ENCODE data around the gene DRGX.

The DRGX gene

GRCh38 chr10:49356181-49356580 is 39.7 kb downstream of the DRGX start:
- POLR2A ChIA-PET: no interaction called here
- TF ChIP-seq CTBP1 (IDR thresholded peaks at IDR 0.05; ENCODE audit: borderline replicate concordance): no peak
- no peak for TF ChIP-seq ARNT (IDR thresholded peaks at IDR 0.05)
- TF ChIP-seq ELF4 (IDR thresholded peaks at IDR 0.05): no peak
- no peak for TF ChIP-seq SUZ12 (IDR thresholded peaks at IDR 0.05)
- TF ChIP-seq HDGF (IDR thresholded peaks at IDR 0.05; ENCODE audit: borderline replicate concordance): no peak
- no peak for TF ChIP-seq TARDBP (IDR thresholded peaks at IDR 0.05)
- TF ChIP-seq ZNF384 (IDR thresholded peaks at IDR 0.05): no peak
- no peak for TF ChIP-seq FOXM1 (IDR thresholded peaks at IDR 0.05; ENCODE audit: borderline replicate concordance)
- no peak for TF ChIP-seq BHLHE40 (IDR thresholded peaks at IDR 0.05; ENCODE audit: borderline replicate concordance)
- no peak for TF ChIP-seq L3MBTL2 (conservative IDR thresholded peaks at IDR 0.05)
- TF ChIP-seq LEF1 (IDR thresholded peaks at IDR 0.05; ENCODE audit: borderline replicate concordance): no peak
- TF ChIP-seq NFRKB (IDR thresholded peaks at IDR 0.05): no peak
- no peak for TF ChIP-seq PKNOX1 (IDR thresholded peaks at IDR 0.05)
- no peak for TF ChIP-seq FOXK2 (IDR thresholded peaks at IDR 0.05)
- TF ChIP-seq SP1 (IDR thresholded peaks at IDR 0.05): no peak
- no peak for TF ChIP-seq FOXA1 (IDR thresholded peaks at IDR 0.05)
- DNase-seq (ENCODE audit: extremely low spot score): no peak
- CTCF ChIA-PET: no interaction called here

GRCh38 chr10:49355221-49355620 is 40.7 kb downstream of the DRGX start:
- no peak for TF ChIP-seq TARDBP (IDR thresholded peaks at IDR 0.05)
- no peak for TF ChIP-seq FOXK2 (IDR thresholded peaks at IDR 0.05)
- no peak for TF ChIP-seq SUZ12 (IDR thresholded peaks at IDR 0.05)
- no peak for TF ChIP-seq ARNT (IDR thresholded peaks at IDR 0.05)
- no peak for TF ChIP-seq CTBP1 (IDR thresholded peaks at IDR 0.05; ENCODE audit: borderline replicate concordance)
- no peak for TF ChIP-seq SP1 (IDR thresholded peaks at IDR 0.05)
- no peak for TF ChIP-seq ZNF384 (IDR thresholded peaks at IDR 0.05)
- TF ChIP-seq NFRKB (IDR thresholded peaks at IDR 0.05): no peak
- TF ChIP-seq LEF1 (IDR thresholded peaks at IDR 0.05; ENCODE audit: borderline replicate concordance): no peak
- TF ChIP-seq FOXM1 (IDR thresholded peaks at IDR 0.05; ENCODE audit: borderline replicate concordance): no peak
- TF ChIP-seq BHLHE40 (IDR thresholded peaks at IDR 0.05; ENCODE audit: borderline replicate concordance): no peak
- TF ChIP-seq L3MBTL2 (conservative IDR thresholded peaks at IDR 0.05): no peak
- no peak for TF ChIP-seq PKNOX1 (IDR thresholded peaks at IDR 0.05)
- TF ChIP-seq HDGF (IDR thresholded peaks at IDR 0.05; ENCODE audit: borderline replicate concordance): no peak
- no peak for TF ChIP-seq FOXA1 (IDR thresholded peaks at IDR 0.05)
- TF ChIP-seq ELF4 (IDR thresholded peaks at IDR 0.05): no peak
- ChIA-PET CTCF (interaction anchor here (0.7 kb wide), 1 partner anchor 289 kb away, joined by 3 read pairs; no protein-coding TSS in a partner anchor), POLR2A (no interaction called here)
- DNase-seq (ENCODE audit: extremely low spot score): no peak

GRCh38 chr10:49354593-49354992 is 41.3 kb downstream of the DRGX start:
- POLR2A ChIA-PET: no interaction called here
- no peak for TF ChIP-seq FOXM1 (IDR thresholded peaks at IDR 0.05; ENCODE audit: borderline replicate concordance)
- TF ChIP-seq FOXA1 (IDR thresholded peaks at IDR 0.05): no peak
- no peak for TF ChIP-seq CTBP1 (IDR thresholded peaks at IDR 0.05; ENCODE audit: borderline replicate concordance)
- no peak for TF ChIP-seq SP1 (IDR thresholded peaks at IDR 0.05)
- TF ChIP-seq ZNF384 (IDR thresholded peaks at IDR 0.05): no peak
- TF ChIP-seq PKNOX1 (IDR thresholded peaks at IDR 0.05): no peak
- no peak for TF ChIP-seq TARDBP (IDR thresholded peaks at IDR 0.05)
- no peak for TF ChIP-seq ELF4 (IDR thresholded peaks at IDR 0.05)
- no peak for TF ChIP-seq SUZ12 (IDR thresholded peaks at IDR 0.05)
- TF ChIP-seq BHLHE40 (IDR thresholded peaks at IDR 0.05; ENCODE audit: borderline replicate concordance): no peak
- no peak for TF ChIP-seq LEF1 (IDR thresholded peaks at IDR 0.05; ENCODE audit: borderline replicate concordance)
- TF ChIP-seq L3MBTL2 (conservative IDR thresholded peaks at IDR 0.05): no peak
- TF ChIP-seq FOXK2 (IDR thresholded peaks at IDR 0.05): no peak
- TF ChIP-seq NFRKB (IDR thresholded peaks at IDR 0.05): no peak
- TF ChIP-seq HDGF (IDR thresholded peaks at IDR 0.05; ENCODE audit: borderline replicate concordance): no peak
- no peak for TF ChIP-seq ARNT (IDR thresholded peaks at IDR 0.05)
- no peak for DNase-seq (ENCODE audit: extremely low spot score)
- CTCF ChIA-PET: no interaction called here

GRCh38 chr10:49353895-49354566 is 41.9 kb downstream of the DRGX start:
- DNase-seq (ENCODE audit: extremely low spot score): no peak
- POLR2A ChIA-PET: no interaction called here
- CTCF ChIA-PET: no interaction called here
- TF ChIP-seq FOXM1 (IDR thresholded peaks at IDR 0.05; ENCODE audit: borderline replicate concordance) (no peak), TARDBP (IDR thresholded peaks at IDR 0.05) (no peak), PKNOX1 (IDR thresholded peaks at IDR 0.05) (no peak), FOXA1 (IDR thresholded peaks at IDR 0.05) (no peak), NFRKB (IDR thresholded peaks at IDR 0.05) (no peak), ELF4 (IDR thresholded peaks at IDR 0.05) (no peak), L3MBTL2 (conservative IDR thresholded peaks at IDR 0.05) (no peak), ARNT (IDR thresholded peaks at IDR 0.05) (no peak)

GRCh38 chr10:49353026-49353894 is 42.6 kb downstream of the DRGX start:
- POLR2A ChIA-PET: no interaction called here
- CTCF ChIA-PET: interaction anchor here (1.1 kb wide), 1 partner anchor 29 kb away, joined by 3 read pairs; no protein-coding TSS in a partner anchor
- no peak for DNase-seq (ENCODE audit: extremely low spot score)
- TF ChIP-seq BHLHE40 (IDR thresholded peaks at IDR 0.05; ENCODE audit: borderline replicate concordance): no peak
- no peak for TF ChIP-seq FOXA1 (IDR thresholded peaks at IDR 0.05)
- TF ChIP-seq CTBP1 (IDR thresholded peaks at IDR 0.05; ENCODE audit: borderline replicate concordance): no peak
- TF ChIP-seq LEF1 (IDR thresholded peaks at IDR 0.05; ENCODE audit: borderline replicate concordance): no peak
- no peak for TF ChIP-seq SUZ12 (IDR thresholded peaks at IDR 0.05)
- no peak for TF ChIP-seq ZNF384 (IDR thresholded peaks at IDR 0.05)
- no peak for TF ChIP-seq PKNOX1 (IDR thresholded peaks at IDR 0.05)
- TF ChIP-seq NFRKB (IDR thresholded peaks at IDR 0.05): no peak
- TF ChIP-seq FOXK2 (IDR thresholded peaks at IDR 0.05): no peak
- TF ChIP-seq SP1 (IDR thresholded peaks at IDR 0.05): no peak
- TF ChIP-seq TARDBP (IDR thresholded peaks at IDR 0.05): no peak
- TF ChIP-seq ELF4 (IDR thresholded peaks at IDR 0.05): no peak
- TF ChIP-seq HDGF (IDR thresholded peaks at IDR 0.05; ENCODE audit: borderline replicate concordance): no peak
- TF ChIP-seq ARNT (IDR thresholded peaks at IDR 0.05): no peak
- no peak for TF ChIP-seq L3MBTL2 (conservative IDR thresholded peaks at IDR 0.05)
- TF ChIP-seq FOXM1 (IDR thresholded peaks at IDR 0.05; ENCODE audit: borderline replicate concordance): no peak

Data from HEK293T (cell line).